Measurements from ENCODE around the gene AFP. TPM values are rescaled to one million over a fixed set of nuclear protein-coding genes. Genes with fewer than 3 reads are reported as not detected.

AFP gene
- total and polyA plus RNA-seq, 2 of the 4 experiments (the other 2 are of a cell fraction) = 0.87 to 1.3 TPM

DNA sequence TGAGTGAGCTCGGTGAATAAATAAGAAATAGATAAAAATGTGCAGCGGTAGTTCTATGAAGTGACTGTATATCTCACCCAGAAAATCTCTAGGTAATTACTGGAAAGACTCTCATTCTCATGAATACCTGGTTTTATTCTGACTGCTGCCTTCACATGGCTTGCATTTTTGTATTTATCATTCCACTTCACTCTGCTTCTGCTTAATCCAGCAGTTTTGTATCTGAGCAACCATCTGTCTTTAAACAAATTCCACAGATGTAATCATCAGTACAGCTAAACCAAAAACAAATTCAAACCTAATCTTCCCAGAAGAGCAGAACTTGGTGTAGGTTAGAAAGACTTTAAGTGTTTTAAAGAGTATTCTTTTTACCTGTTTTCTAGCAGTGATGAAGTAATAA, 43.1 kb upstream of the AFP start:
- ChIA-PET CTCF (no interaction called here), POLR2A (ENCODE audit: unreplicated experiment) (no interaction called here)
- Histone ChIP-seq H4K91ac (ENCODE audit: insufficient read depth, low read depth, low read length) (no peak overlapping the region), H4K20me1 (ENCODE audit: insufficient read depth, low read length) (no peaks in the 10 kb centered on the region), H2BK20ac (ENCODE audit: low read depth, low read length) (no peak overlapping the region), H2AK9ac (replicated peaks; ENCODE audit: low read depth, low read length, poor library complexity) (no peak overlapping the region), H3K27ac (ENCODE audit: insufficient read depth, low read length) (no peak overlapping the region), H3K9me3 (ENCODE audit: control insufficient read depth, insufficient read depth, low read length) (no peaks in the 10 kb centered on the region), H2AFZ (replicated peaks; ENCODE audit: low read length, poor library complexity) (no peak overlapping the region), H2BK5ac (ENCODE audit: low read depth, low read length, poor library complexity, severe bottlenecking) (no peak overlapping the region), H4K5ac (ENCODE audit: low read depth, low read length) (no peak overlapping the region), H3K79me1 (ENCODE audit: low read depth in 1 of 2, low read length in 2 of 2) (no peaks in the 10 kb centered on the region), H3K56ac (ENCODE audit: extremely low read depth, insufficient read depth, low read length) (no peak overlapping the region), H3K4me2 (ENCODE audit: low read depth, low read length) (no peak overlapping the region), H2AK5ac (ENCODE audit: low read depth, low read length) (no peak overlapping the region), H3K27me3 (ENCODE audit: control insufficient read depth, insufficient read depth, low read length) (no peaks in the 10 kb centered on the region), H3K36me3 (ENCODE audit: control insufficient read depth, insufficient read depth, low read length) (no peaks in the 10 kb centered on the region), H3K4me3 (ENCODE audit: insufficient read depth, low read depth, low read length) (no peak overlapping the region), H3K4me1 (ENCODE audit: control insufficient read depth, insufficient read depth, low read length) (no peaks in the 10 kb centered on the region), H2BK15ac (ENCODE audit: low read depth, low read length) (no peak overlapping the region), H3K23ac (ENCODE audit: low read depth, low read length) (no peak overlapping the region), H3K14ac (replicated peaks; ENCODE audit: low read depth, low read length) (no peak overlapping the region), H3K9me1 (ENCODE audit: insufficient read depth, low read length) (no peaks in the 10 kb centered on the region), H3K9ac (ENCODE audit: low read depth, low read length) (no peak overlapping the region), H4K8ac (ENCODE audit: low read depth in 2 of 2, low read length in 2 of 2) (no peak overlapping the region), H3K4ac (ENCODE audit: low read depth, low read length) (no peak overlapping the region), H2BK120ac (ENCODE audit: low read depth, low read length) (no peak overlapping the region), H3K18ac (ENCODE audit: low read depth, low read length) (no peak overlapping the region)
- intact Hi-C loops (cut with micrococcal nuclease) = no loop called here
- no CpG with 5 or more reads among the region's 2 CpGs for WGBS, 2 experiments (ENCODE audit: extremely low coverage in 2 of 2, insufficient read length in 1 of 2)
- dilution Hi-C loops (cut with HindIII; ENCODE audit: low sequenced_read_pairs, unreplicated experiment) = no loop called here
- DNase-seq (no peak), ATAC-seq (ENCODE audit: low read depth) (no peak)
- TF ChIP-seq SMC3 (IDR thresholded peaks at IDR 0.05; ENCODE audit: low read depth, low read length) (no peak), RAD21 (IDR thresholded peaks at IDR 0.05; ENCODE audit: low read length) (no peak), NFE2L2 (IDR thresholded peaks at IDR 0.05; ENCODE audit: low read depth, low read length) (no peak), CHD1 (IDR thresholded peaks at IDR 0.05; ENCODE audit: low read depth, low read length) (no peak), CEBPB (IDR thresholded peaks at IDR 0.05; ENCODE audit: low read depth, low read length) (no peak), RCOR1 (IDR thresholded peaks at IDR 0.05; ENCODE audit: insufficient replicate concordance, low read length) (no peak), MAZ (IDR thresholded peaks at IDR 0.05; ENCODE audit: borderline replicate concordance, low read depth, low read length) (no peak), MAFK (IDR thresholded peaks at IDR 0.05; ENCODE audit: low read depth, low read length) (no peak), FOS (IDR thresholded peaks at IDR 0.05; ENCODE audit: low read depth, low read length) (no peak), USF2 (IDR thresholded peaks at IDR 0.05; ENCODE audit: low read depth, low read length) (no peak), MXI1 (IDR thresholded peaks at IDR 0.05; ENCODE audit: borderline replicate concordance, low read depth, low read length) (no peak), POLR2A (IDR thresholded peaks at IDR 0.05; ENCODE audit: low read depth, low read length) (no peak), RFX5 (IDR thresholded peaks at IDR 0.05; ENCODE audit: low read depth, low read length) (no peak), BHLHE40 (IDR thresholded peaks at IDR 0.05; ENCODE audit: low read depth, low read length) (no peak)
- TF ChIP-seq, protein P1, sequence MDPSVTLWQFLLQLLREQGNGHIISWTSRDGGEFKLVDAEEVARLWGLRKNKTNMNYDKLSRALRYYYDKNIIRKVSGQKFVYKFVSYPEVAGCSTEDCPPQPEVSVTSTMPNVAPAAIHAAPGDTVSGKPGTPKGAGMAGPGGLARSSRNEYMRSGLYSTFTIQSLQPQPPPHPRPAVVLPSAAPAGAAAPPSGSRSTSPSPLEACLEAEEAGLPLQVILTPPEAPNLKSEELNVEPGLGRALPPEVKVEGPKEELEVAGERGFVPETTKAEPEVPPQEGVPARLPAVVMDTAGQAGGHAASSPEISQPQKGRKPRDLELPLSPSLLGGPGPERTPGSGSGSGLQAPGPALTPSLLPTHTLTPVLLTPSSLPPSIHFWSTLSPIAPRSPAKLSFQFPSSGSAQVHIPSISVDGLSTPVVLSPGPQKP (IDR thresholded peaks at IDR 0.05; ENCODE audit: borderline replicate concordance, low read depth, low read length) = no peak
- TF ChIP-seq, protein P2, sequence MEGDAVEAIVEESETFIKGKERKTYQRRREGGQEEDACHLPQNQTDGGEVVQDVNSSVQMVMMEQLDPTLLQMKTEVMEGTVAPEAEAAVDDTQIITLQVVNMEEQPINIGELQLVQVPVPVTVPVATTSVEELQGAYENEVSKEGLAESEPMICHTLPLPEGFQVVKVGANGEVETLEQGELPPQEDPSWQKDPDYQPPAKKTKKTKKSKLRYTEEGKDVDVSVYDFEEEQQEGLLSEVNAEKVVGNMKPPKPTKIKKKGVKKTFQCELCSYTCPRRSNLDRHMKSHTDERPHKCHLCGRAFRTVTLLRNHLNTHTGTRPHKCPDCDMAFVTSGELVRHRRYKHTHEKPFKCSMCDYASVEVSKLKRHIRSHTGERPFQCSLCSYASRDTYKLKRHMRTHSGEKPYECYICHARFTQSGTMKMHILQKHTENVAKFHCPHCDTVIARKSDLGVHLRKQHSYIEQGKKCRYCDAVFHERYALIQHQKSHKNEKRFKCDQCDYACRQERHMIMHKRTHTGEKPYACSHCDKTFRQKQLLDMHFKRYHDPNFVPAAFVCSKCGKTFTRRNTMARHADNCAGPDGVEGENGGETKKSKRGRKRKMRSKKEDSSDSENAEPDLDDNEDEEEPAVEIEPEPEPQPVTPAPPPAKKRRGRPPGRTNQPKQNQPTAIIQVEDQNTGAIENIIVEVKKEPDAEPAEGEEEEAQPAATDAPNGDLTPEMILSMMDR (conservative IDR thresholded peaks at IDR 0.05; ENCODE audit: low read depth, low read length) = no peak
- BruUV-seq (replicated peaks) = no TSS peak
- in situ Hi-C loops (cut with MboI; ENCODE audit: low sequenced_read_pairs) = no loop called here
